Stimulated activated CD4-positive, alpha-beta T cell treated with anti-CD3 and anti-CD28 coated beads, Interleukin-2, amount 100 ng/mL, for 48 hours (primary cell): ENCODE measurements around the gene CIT.
A peak's percentile ranks its signal among the peaks of the same experiment; 100 is the strongest.
"Not testable (repeated sequence)": the region's sequence is repeated elsewhere in the genome, so short reads cannot be mapped to it uniquely, and the experiment has no call there.

ENCODE experiments used
- DNase-seq, 2 donors: peaks; one replicate each; pipeline ENCODE4 v3.0.0-alpha.2; 2020

CIT gene

GRCh38 chr12:119669744-119670472, 207.2 kb downstream of the CIT start:
- no peak for DNase-seq

GRCh38 chr12:119668324-119668841, 208.7 kb downstream of the CIT start:
- DNase-seq, result peak in 1 of 2 donors; percentile 12

- DNase-seq, result peak; percentile 92 to 93
Observed at GRCh38 chr12:119667577-119668323, 209.4 kb downstream of the CIT start, which contains the start of gene PRKAB1. TSS of gene PRKAB1 (plus strand) at chr12:119668133. CDS start at chr12:119668245, 112 bp downstream.

GRCh38 chr12:119666900-119667576, 210.1 kb downstream of the CIT start:
- no peak for DNase-seq

GRCh38 chr12:119666226-119666795, 210.8 kb downstream of the CIT start:
- no peak for DNase-seq

GRCh38 chr12:119665164-119665929, 211.8 kb downstream of the CIT start:
- DNase-seq, result no peak

- no peak for DNase-seq
Observed at GRCh38 chr12:119664642-119665041, 212.5 kb downstream of the CIT start.

- no peak for DNase-seq
Observed at GRCh38 chr12:119661882-119662281, 215.2 kb downstream of the CIT start.

- DNase-seq, result no peak
Observed at GRCh38 chr12:119660076-119660475, 217.0 kb downstream of the CIT start.

- peak; percentile 24 to 39 for DNase-seq
Observed at GRCh38 chr12:119659289-119659897, 217.7 kb downstream of the CIT start.

GRCh38 chr12:119658166-119658565, 219.0 kb downstream of the CIT start:
- not testable (repeated sequence) for DNase-seq

GRCh38 chr12:119657001-119657400, 220.1 kb downstream of the CIT start:
- DNase-seq, result not testable (repeated sequence)

- no peak for DNase-seq
Observed at GRCh38 chr12:119652665-119653064, 224.5 kb downstream of the CIT start.

- DNase-seq, result no peak
Observed at GRCh38 chr12:119649202-119649808, 227.8 kb downstream of the CIT start.

- no peak for DNase-seq
Observed at GRCh38 chr12:119645535-119646059, 231.5 kb downstream of the CIT start.

GRCh38 chr12:119644930-119645329, 232.2 kb downstream of the CIT start:
- no peak for DNase-seq

GRCh38 chr12:119642986-119643385, 234.1 kb downstream of the CIT start:
- DNase-seq, result no peak
